K562 (cell line): ENCODE data around the gene TFAP2A. TPM values are rescaled to one million over a fixed set of nuclear protein-coding genes. Genes with fewer than 3 reads are reported as not detected.

Experiments used
- ATAC-seq: fragments of 200-7000 bp; cut with Tn5 transposase; 3 replicates; pipeline ENCODE4 v1.9.1; 2020; ENCODE audit warnings: moderate library complexity
- BruUV-seq: library from RNA; stranded (reverse); fragments of 400-500 nt; replicated peaks from 2 replicates; lab custom pipeline; 2021; lab: Mats Ljungman, UMichigan
- CTCF ChIA-PET: fragments of 300-600 bp; formaldehyde crosslinking; extraction: SDS; loops from one replicate; lab custom pipeline; 2021; ENCODE audit warnings: low intra/inter-chr PET ratio; lab: Yijun Ruan, JAX
- POLR2A ChIA-PET: fragments of 300-600, 350-650 bp; sonication (Branson Sonifier 250); formaldehyde crosslinking; extraction: SDS; loops from one replicate; lab custom pipeline; 2021; ENCODE audit warnings: antibody characterized with exemption, inconsistent platforms; lab: Yijun Ruan, JAX
- DNase-seq, 4 experiments: peaks; one replicate each; pipeline versions ENCODE4 v3.0.0 to v3.0.0-alpha.2; 2011 to 2018; ENCODE audit warnings: low spot score in 3 of 4, mixed read lengths in 3 of 4; ENCODE audit errors: extremely low read depth in 1 of 4
- FAIRE-seq: peaks from 2 replicates; lab custom pipeline; 2011; peaks lifted over from hg19 to GRCh38; lab: Jason Lieb, UNC
- H2AFZ ChIP-seq: 2 replicates; pipeline ENCODE4 v1.6.0; 2011; ENCODE audit warnings: low read depth, low read length, control low read depth, inconsistent platforms
- H3K27ac ChIP-seq: fragments of 200-600 bp; 3 replicates; pipeline ENCODE4 v1.8.0; 2011; ENCODE audit warnings: low read depth, mild to moderate bottlenecking, control low read depth, inconsistent platforms, low read length, moderate library complexity, mixed read lengths; ENCODE audit errors: extremely low read depth
- H3K27me3 ChIP-seq, 2 experiments: fragments of 300-600 bp in 1 of 2; 2 replicates in 1 of 2; 3 replicates in 1 of 2; pipeline versions ENCODE4 v1.6.0 to v1.8.0; 2011; ENCODE audit warnings: inconsistent platforms in 2 of 2, low read length in 2 of 2, mild to moderate bottlenecking in 1 of 2, mixed read lengths in 1 of 2, moderate library complexity in 1 of 2; ENCODE audit not compliant: control insufficient read depth in 2 of 2, insufficient read depth in 2 of 2
- H3K36me3 ChIP-seq: fragments of 300-600 bp; 3 replicates; pipeline ENCODE4 v1.8.0; 2011; ENCODE audit warnings: mild to moderate bottlenecking, low read length, inconsistent platforms; ENCODE audit not compliant: control insufficient read depth, insufficient read depth
- H3K4me1 ChIP-seq, 2 experiments: fragments of 200-600 bp in 1 of 2; replicated peaks in 1 of 2; 2 replicates in 1 of 2; 3 replicates in 1 of 2; pipeline versions ENCODE4 v1.5.1 to v1.8.0; 2011; ENCODE audit warnings: inconsistent platforms in 2 of 2, low read length in 2 of 2, mild to moderate bottlenecking in 1 of 2, mixed read lengths in 1 of 2, moderate library complexity in 1 of 2; ENCODE audit not compliant: control insufficient read depth in 2 of 2, insufficient read depth in 2 of 2
- H3K4me2 ChIP-seq: 2 replicates; pipeline ENCODE4 v1.6.1; 2011; ENCODE audit warnings: low read length, control low read depth, inconsistent platforms, mixed read lengths; ENCODE audit not compliant: insufficient read depth
- H3K4me3 ChIP-seq: fragments of 200-600 bp; sonication (generic), shearing (Covaris generic); 2 replicates; pipeline ENCODE4 v1.5.1; 2016; ENCODE audit warnings: control low read depth, inconsistent platforms
- H3K79me2 ChIP-seq: fragments of 200-600 bp; 3 replicates; pipeline ENCODE4 v1.8.0; 2011; ENCODE audit warnings: low read length, inconsistent platforms; ENCODE audit not compliant: control insufficient read depth, insufficient read depth
- H3K9ac ChIP-seq, 2 experiments: 2 replicates each; pipeline versions ENCODE4 v1.6.0 to v1.6.1; 2011; ENCODE audit warnings: low read depth in 2 of 2, low read length in 2 of 2, control low read depth in 1 of 2, inconsistent platforms in 1 of 2, mild to moderate bottlenecking in 1 of 2, mixed read lengths in 1 of 2; ENCODE audit not compliant: insufficient read depth in 1 of 2
- H3K9me1 ChIP-seq: one replicate; pipeline ENCODE4 v1.6.0; 2011; ENCODE audit warnings: inconsistent platforms, mild to moderate bottlenecking, low read length, moderate library complexity; ENCODE audit not compliant: control insufficient read depth, insufficient read depth
- H3K9me3 ChIP-seq: replicated peaks from 2 replicates; pipeline ENCODE4 v1.5.1; 2011; ENCODE audit warnings: low read depth, low read length, inconsistent platforms; ENCODE audit not compliant: control insufficient read depth, insufficient read depth
- H4K20me1 ChIP-seq: replicated peaks from 2 replicates; pipeline ENCODE4 v1.6.1; 2011; ENCODE audit warnings: low read length, inconsistent platforms, mixed read lengths; ENCODE audit not compliant: control insufficient read depth, insufficient read depth
- BDP1 ChIP-seq: IDR thresholded peaks from 3 replicates; pipeline ENCODE4 v1.6.1; 2011; ENCODE audit not compliant: insufficient read length, insufficient read depth
- BMI1 ChIP-seq: fragments of 150-350 bp; IDR thresholded peaks from 2 replicates; pipeline ENCODE4 v1.6.1; 2014; ENCODE audit warnings: low read length
- GABPB2 ChIP-seq: fragments of 250-450 bp; sonication (Bioruptor Pico); conservative IDR thresholded peaks from 2 replicates; pipeline ENCODE4 v1.5.1; 2021; ENCODE audit warnings: mild to moderate bottlenecking
- HDAC2 ChIP-seq: fragments of 450-650 bp; IDR thresholded peaks from 2 replicates; pipeline ENCODE4 v1.6.1; 2016; ENCODE audit warnings: mild to moderate bottlenecking
- HDGF ChIP-seq: fragments of 450-650 bp; IDR thresholded peaks from 2 replicates; pipeline ENCODE4 v1.6.1; 2016
- NFIX ChIP-seq: fragments of 250-450 bp; sonication (Bioruptor Pico); IDR thresholded peaks from 2 replicates; pipeline ENCODE4 v1.4.0; 2020; ENCODE audit warnings: low read depth, mild to moderate bottlenecking, moderate library complexity
- PHF21A ChIP-seq: fragments of 450-650 bp; IDR thresholded peaks from 2 replicates; pipeline ENCODE4 v1.6.1; 2017; ENCODE audit warnings: low read depth, borderline replicate concordance
- RHOXF2B ChIP-seq: fragments of 250-450 bp; sonication (Bioruptor Pico); conservative IDR thresholded peaks from 2 replicates; pipeline ENCODE4 v1.5.1; 2021
- SPI1 ChIP-seq: IDR thresholded peaks from 2 replicates; pipeline ENCODE4 v1.6.1; 2011; ENCODE audit warnings: low read depth, low read length, control low read depth, borderline replicate concordance
- ZBTB43 ChIP-seq: sonication (generic); formaldehyde crosslinking; IDR thresholded peaks from 2 replicates; pipeline ENCODE4 v1.8.0; 2023; ENCODE audit warnings: mild to moderate bottlenecking, missing genetic modification reagents
- WGBS: fragments of 100-300 bp; shearing (Covaris generic); methylation state at CpG from one replicate; pipeline ENCODE4 v1.1.6; 2016; ENCODE audit warnings: low coverage, mixed read lengths; ENCODE audit not compliant: insufficient coverage; ENCODE audit errors: missing lambda C conversion rate; 5-methylcytosine and 5-hydroxymethylcytosine counted together
- in situ Hi-C: fragments of 300-500 bp; cut with MboI; formaldehyde crosslinking; loops from 4 replicates; pipeline ENCODE4 v1.15.0; 2018; ENCODE audit warnings: inconsistent platforms, mixed read lengths
- intact Hi-C: fragments of 100-400 bp; cut with micrococcal nuclease; formaldehyde crosslinking; loops from 2 replicates; pipeline ENCODE4 v1.14.2; 2022
- polyA plus RNA-seq, 8 experiments: library from polyadenylated mRNA; depleted of rRNA in 4 of 8; stranded (reverse) in 5 of 8; unstranded in 3 of 8; fragments of >200 nt; fragmentation: Nextera tagmentation in 2 of 8; fragmentation: Illumina TruSeq in 1 of 8; extraction: Ambion mirVana in 2 of 8; extraction: Trizol in 1 of 8; gene quantifications; 2 replicates each; pipeline versions ENCODE4 v1.2.1 to v1.2.3, GENCODE V29; 2011 to 2014; ENCODE audit warnings: inconsistent platforms in 1 of 8, missing spikeins in 1 of 8
- total RNA-seq, 7 experiments: library from RNA; depleted of rRNA in 6 of 7; stranded (reverse); fragments of >200 nt in 6 of 7; fragmentation: Illumina TruSeq in 2 of 7; extraction: Trizol in 2 of 7; gene quantifications; 2 replicates each; pipeline versions ENCODE4 v1.2.1 to v1.2.3, GENCODE V29; 2011 to 2021; ENCODE audit warnings: low replicate concordance in 1 of 7
- TF ChIP-seq, protein P1 (sequence below): fragments of 250-450 bp; sonication (Bioruptor Pico); IDR thresholded peaks from 2 replicates; pipeline ENCODE4 v1.9.0; 2021; ENCODE audit warnings: mild to moderate bottlenecking
- TF ChIP-seq, protein P2 (sequence below): fragments of 450-650 bp; formaldehyde crosslinking; IDR thresholded peaks from 2 replicates; pipeline ENCODE4 v1.4.0; 2020; ENCODE audit warnings: mild to moderate bottlenecking, moderate library complexity
- TF ChIP-seq, protein P3 (sequence below): sonication (generic); formaldehyde crosslinking; IDR thresholded peaks from 2 replicates; pipeline ENCODE4 v1.8.0; 2023; ENCODE audit warnings: mild to moderate bottlenecking, missing genetic modification reagents
- TF ChIP-seq, protein P4 (sequence below): fragments of 250-450 bp; sonication (Bioruptor Pico); IDR thresholded peaks from 2 replicates; pipeline ENCODE4 v1.4.0; 2020; ENCODE audit warnings: mild to moderate bottlenecking, moderate library complexity

The TFAP2A gene
- total and polyA plus RNA-seq, 9 of the 15 experiments (the other 6 are each of a cell fraction or from before 2014, with no cell fraction given) = 0.14 to 0.53 (median 0.19) TPM; not detected in 1

DNA sequence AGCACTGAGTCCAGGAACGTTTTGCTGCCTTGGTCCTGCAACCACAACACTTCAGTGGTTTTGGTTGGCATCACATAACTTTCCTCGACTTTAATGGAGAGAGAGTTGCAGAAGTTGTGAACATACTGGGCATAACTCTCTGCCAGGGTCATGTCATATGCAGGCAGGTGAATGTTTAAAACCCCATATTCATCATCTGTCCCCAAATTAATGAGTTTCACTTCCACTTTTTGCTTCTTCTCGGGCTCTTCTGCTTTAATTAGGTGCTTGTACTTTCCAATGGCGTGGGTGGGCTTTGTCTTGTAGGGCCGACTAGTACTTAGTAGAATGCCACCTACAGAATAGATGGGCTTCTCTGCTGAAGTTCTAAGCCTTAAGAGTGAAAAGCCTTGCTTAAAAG lies 45.2 kb upstream of the TFAP2A start:
- no peak overlapping the region for H2AFZ ChIP-seq
- WGBS = 1% methylated on average over 5 of the region's 5 CpGs
- peaks cover 11 to 20% of the 10 kb centered on the region in 2 experiments for H3K27me3 ChIP-seq
- H3K36me3 ChIP-seq = no peaks in the 10 kb centered on the region
- no peaks in the 10 kb centered on the region for H3K9me1 ChIP-seq
- no peak overlapping the region for H3K9ac ChIP-seq
- in situ Hi-C loops = no loop called here
- no peak overlapping the region for H3K4me3 ChIP-seq
- H3K79me2 ChIP-seq = no peaks in the 10 kb centered on the region
- DNase-seq (no peak), ATAC-seq (no peak), FAIRE-seq (no peak)
- ChIA-PET POLR2A (no interaction called here), CTCF (no interaction called here)
- no peak overlapping the region for H3K4me2 ChIP-seq
- no TSS peak for BruUV-seq
- intact Hi-C loops = no loop called here
- peaks cover 9 to 18% of the 10 kb centered on the region in 2 experiments for H3K4me1 ChIP-seq
- no peaks in the 10 kb centered on the region for H4K20me1 ChIP-seq
- H3K27ac ChIP-seq = no peak overlapping the region
- no peaks in the 10 kb centered on the region for H3K9me3 ChIP-seq
- TF ChIP-seq, protein P1, sequence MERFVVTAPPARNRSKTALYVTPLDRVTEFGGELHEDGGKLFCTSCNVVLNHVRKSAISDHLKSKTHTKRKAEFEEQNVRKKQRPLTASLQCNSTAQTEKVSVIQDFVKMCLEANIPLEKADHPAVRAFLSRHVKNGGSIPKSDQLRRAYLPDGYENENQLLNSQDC = no peak
- TF ChIP-seq, protein P2, sequence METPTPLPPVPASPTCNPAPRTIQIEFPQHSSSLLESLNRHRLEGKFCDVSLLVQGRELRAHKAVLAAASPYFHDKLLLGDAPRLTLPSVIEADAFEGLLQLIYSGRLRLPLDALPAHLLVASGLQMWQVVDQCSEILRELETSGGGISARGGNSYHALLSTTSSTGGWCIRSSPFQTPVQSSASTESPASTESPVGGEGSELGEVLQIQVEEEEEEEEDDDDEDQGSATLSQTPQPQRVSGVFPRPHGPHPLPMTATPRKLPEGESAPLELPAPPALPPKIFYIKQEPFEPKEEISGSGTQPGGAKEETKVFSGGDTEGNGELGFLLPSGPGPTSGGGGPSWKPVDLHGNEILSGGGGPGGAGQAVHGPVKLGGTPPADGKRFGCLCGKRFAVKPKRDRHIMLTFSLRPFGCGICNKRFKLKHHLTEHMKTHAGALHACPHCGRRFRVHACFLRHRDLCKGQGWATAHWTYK = no peak
- TF ChIP-seq HDAC2 = no peak
- no peak for TF ChIP-seq HDGF
- TF ChIP-seq ZBTB43 = no peak
- TF ChIP-seq BDP1 = no peak
- no peak for TF ChIP-seq BMI1
- no peak for TF ChIP-seq RHOXF2B (CRISPR knock-in tag)
- TF ChIP-seq PHF21A = no peak
- TF ChIP-seq GABPB2 (CRISPR knock-in tag) = no peak
- TF ChIP-seq, protein P3, sequence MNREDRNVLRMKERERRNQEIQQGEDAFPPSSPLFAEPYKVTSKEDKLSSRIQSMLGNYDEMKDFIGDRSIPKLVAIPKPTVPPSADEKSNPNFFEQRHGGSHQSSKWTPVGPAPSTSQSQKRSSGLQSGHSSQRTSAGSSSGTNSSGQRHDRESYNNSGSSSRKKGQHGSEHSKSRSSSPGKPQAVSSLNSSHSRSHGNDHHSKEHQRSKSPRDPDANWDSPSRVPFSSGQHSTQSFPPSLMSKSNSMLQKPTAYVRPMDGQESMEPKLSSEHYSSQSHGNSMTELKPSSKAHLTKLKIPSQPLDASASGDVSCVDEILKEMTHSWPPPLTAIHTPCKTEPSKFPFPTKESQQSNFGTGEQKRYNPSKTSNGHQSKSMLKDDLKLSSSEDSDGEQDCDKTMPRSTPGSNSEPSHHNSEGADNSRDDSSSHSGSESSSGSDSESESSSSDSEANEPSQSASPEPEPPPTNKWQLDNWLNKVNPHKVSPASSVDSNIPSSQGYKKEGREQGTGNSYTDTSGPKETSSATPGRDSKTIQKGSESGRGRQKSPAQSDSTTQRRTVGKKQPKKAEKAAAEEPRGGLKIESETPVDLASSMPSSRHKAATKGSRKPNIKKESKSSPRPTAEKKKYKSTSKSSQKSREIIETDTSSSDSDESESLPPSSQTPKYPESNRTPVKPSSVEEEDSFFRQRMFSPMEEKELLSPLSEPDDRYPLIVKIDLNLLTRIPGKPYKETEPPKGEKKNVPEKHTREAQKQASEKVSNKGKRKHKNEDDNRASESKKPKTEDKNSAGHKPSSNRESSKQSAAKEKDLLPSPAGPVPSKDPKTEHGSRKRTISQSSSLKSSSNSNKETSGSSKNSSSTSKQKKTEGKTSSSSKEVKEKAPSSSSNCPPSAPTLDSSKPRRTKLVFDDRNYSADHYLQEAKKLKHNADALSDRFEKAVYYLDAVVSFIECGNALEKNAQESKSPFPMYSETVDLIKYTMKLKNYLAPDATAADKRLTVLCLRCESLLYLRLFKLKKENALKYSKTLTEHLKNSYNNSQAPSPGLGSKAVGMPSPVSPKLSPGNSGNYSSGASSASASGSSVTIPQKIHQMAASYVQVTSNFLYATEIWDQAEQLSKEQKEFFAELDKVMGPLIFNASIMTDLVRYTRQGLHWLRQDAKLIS (CRISPR knock-in tag) = no peak
- TF ChIP-seq SPI1 = no peak
- TF ChIP-seq, protein P4, sequence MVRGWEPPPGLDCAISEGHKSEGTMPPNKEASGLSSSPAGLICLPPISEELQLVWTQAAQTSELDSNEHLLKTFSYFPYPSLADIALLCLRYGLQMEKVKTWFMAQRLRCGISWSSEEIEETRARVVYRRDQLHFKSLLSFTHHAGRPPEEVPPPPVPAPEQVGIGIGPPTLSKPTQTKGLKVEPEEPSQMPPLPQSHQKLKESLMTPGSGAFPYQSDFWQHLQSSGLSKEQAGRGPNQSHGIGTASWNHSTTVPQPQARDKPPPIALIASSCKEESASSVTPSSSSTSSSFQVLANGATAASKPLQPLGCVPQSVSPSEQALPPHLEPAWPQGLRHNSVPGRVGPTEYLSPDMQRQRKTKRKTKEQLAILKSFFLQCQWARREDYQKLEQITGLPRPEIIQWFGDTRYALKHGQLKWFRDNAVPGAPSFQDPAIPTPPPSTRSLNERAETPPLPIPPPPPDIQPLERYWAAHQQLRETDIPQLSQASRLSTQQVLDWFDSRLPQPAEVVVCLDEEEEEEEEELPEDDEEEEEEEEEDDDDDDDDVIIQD = no peak
- no peak for TF ChIP-seq NFIX (CRISPR knock-in tag)
